ENCODE results near the gene GJB1. TPM values are rescaled to one million over a fixed set of nuclear protein-coding genes. Genes with fewer than 3 reads are reported as not detected.

The GJB1 gene
- total and polyA plus RNA-seq, 9 of the 15 experiments (the other 6 are each of a cell fraction or from before 2014, with no cell fraction given) = 0.11 TPM; not detected in 8

DNA sequence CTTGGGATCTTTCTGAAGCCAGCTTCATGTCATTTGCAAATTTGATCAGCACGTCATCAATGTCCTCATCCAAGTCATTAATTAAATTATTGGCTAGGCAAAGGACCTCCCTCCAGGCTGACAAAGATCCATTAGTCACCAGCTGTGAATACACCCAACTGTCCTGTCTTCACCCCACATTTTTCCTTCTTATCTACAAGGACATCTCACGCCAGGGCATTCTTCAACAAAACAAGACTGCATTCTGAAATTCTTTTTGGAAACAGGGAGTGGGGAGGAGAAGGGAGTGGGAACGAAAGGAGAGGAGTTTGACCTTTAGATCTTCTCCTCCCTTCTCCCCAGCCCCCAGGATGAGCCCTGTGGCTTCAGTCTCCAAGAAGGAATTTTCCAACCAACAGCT is 45.7 kb upstream of the GJB1 start (continued):
- TF ChIP-seq, protein P1, sequence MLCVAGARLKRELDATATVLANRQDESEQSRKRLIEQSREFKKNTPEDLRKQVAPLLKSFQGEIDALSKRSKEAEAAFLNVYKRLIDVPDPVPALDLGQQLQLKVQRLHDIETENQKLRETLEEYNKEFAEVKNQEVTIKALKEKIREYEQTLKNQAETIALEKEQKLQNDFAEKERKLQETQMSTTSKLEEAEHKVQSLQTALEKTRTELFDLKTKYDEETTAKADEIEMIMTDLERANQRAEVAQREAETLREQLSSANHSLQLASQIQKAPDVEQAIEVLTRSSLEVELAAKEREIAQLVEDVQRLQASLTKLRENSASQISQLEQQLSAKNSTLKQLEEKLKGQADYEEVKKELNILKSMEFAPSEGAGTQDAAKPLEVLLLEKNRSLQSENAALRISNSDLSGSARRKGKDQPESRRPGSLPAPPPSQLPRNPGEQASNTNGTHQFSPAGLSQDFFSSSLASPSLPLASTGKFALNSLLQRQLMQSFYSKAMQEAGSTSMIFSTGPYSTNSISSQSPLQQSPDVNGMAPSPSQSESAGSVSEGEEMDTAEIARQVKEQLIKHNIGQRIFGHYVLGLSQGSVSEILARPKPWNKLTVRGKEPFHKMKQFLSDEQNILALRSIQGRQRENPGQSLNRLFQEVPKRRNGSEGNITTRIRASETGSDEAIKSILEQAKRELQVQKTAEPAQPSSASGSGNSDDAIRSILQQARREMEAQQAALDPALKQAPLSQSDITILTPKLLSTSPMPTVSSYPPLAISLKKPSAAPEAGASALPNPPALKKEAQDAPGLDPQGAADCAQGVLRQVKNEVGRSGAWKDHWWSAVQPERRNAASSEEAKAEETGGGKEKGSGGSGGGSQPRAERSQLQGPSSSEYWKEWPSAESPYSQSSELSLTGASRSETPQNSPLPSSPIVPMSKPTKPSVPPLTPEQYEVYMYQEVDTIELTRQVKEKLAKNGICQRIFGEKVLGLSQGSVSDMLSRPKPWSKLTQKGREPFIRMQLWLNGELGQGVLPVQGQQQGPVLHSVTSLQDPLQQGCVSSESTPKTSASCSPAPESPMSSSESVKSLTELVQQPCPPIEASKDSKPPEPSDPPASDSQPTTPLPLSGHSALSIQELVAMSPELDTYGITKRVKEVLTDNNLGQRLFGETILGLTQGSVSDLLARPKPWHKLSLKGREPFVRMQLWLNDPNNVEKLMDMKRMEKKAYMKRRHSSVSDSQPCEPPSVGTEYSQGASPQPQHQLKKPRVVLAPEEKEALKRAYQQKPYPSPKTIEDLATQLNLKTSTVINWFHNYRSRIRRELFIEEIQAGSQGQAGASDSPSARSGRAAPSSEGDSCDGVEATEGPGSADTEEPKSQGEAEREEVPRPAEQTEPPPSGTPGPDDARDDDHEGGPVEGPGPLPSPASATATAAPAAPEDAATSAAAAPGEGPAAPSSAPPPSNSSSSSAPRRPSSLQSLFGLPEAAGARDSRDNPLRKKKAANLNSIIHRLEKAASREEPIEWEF (CRISPR knock-in tag; IDR thresholded peaks at IDR 0.05) = no peak
- TF ChIP-seq, protein P2, sequence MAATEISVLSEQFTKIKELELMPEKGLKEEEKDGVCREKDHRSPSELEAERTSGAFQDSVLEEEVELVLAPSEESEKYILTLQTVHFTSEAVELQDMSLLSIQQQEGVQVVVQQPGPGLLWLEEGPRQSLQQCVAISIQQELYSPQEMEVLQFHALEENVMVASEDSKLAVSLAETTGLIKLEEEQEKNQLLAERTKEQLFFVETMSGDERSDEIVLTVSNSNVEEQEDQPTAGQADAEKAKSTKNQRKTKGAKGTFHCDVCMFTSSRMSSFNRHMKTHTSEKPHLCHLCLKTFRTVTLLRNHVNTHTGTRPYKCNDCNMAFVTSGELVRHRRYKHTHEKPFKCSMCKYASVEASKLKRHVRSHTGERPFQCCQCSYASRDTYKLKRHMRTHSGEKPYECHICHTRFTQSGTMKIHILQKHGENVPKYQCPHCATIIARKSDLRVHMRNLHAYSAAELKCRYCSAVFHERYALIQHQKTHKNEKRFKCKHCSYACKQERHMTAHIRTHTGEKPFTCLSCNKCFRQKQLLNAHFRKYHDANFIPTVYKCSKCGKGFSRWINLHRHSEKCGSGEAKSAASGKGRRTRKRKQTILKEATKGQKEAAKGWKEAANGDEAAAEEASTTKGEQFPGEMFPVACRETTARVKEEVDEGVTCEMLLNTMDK (IDR thresholded peaks at IDR 0.05; ENCODE audit: borderline replicate concordance, insufficient read depth, low read depth, low read length, poor library complexity, severe bottlenecking) = no peak
- TF ChIP-seq PHF20 (IDR thresholded peaks at IDR 0.05; ENCODE audit: partially characterized antibody) = no peak
- no peak for TF ChIP-seq MXI1 (IDR thresholded peaks at IDR 0.05; ENCODE audit: low read depth, low read length)
- no peak for TF ChIP-seq SREBF1 (IDR thresholded peaks at IDR 0.05; ENCODE audit: borderline replicate concordance, low read depth, low read length)

All from K562 (cell line).